Activated naive CD4-positive, alpha-beta T cell treated with anti-CD3 and anti-CD28 coated beads, Interleukin-2, amount 50 U/mL, for 24 hours (primary cell): ENCODE data around the gene RAP1B.
"Not testable (repeated sequence)": the region's sequence is repeated elsewhere in the genome, so short reads cannot be mapped to it uniquely, and the experiment has no call there.

Source experiments
- H3K27ac Mint-ChIP-seq: one replicate; pipeline ENCODE4 v1.8.0; 2021; ENCODE audit warnings: mild to moderate bottlenecking, mixed read lengths
- H3K27me3 Mint-ChIP-seq: one replicate; pipeline ENCODE4 v1.8.0; 2021; ENCODE audit warnings: mixed read lengths
- H3K36me3 Mint-ChIP-seq: one replicate; pipeline ENCODE4 v1.8.0; 2021; ENCODE audit warnings: mixed read lengths
- H3K4me1 Mint-ChIP-seq: one replicate; pipeline ENCODE4 v1.8.0; 2021; ENCODE audit warnings: mixed read lengths
- H3K4me3 Mint-ChIP-seq: one replicate; pipeline ENCODE4 v1.8.0; 2021; ENCODE audit warnings: mild to moderate bottlenecking, mixed read lengths
- H3K9me3 Mint-ChIP-seq: one replicate; pipeline ENCODE4 v1.8.0; 2021; ENCODE audit warnings: mixed read lengths

The RAP1B gene

GRCh38 chr12:68620519-68621471 is 10.1 kb downstream of the RAP1B start:
- no peaks in the 10 kb centered on the region for H3K9me3 Mint-ChIP-seq
- H3K36me3 Mint-ChIP-seq = peaks cover 11% of the 10 kb centered on the region
- peak overlapping the region; percentile 27 for H3K4me3 Mint-ChIP-seq
- H3K4me1 Mint-ChIP-seq = peaks cover 81% of the 10 kb centered on the region
- H3K27me3 Mint-ChIP-seq = no peaks in the 10 kb centered on the region
- peak overlapping the region; percentile 79 for H3K27ac Mint-ChIP-seq

GRCh38 chr12:68621472-68622081 is 10.9 kb downstream of the RAP1B start:
- Mint-ChIP-seq H3K27ac (peak overlapping the region; percentile 93), H3K9me3 (no peaks in the 10 kb centered on the region), H3K36me3 (peaks cover 18% of the 10 kb centered on the region), H3K4me3 (peak overlapping the region; percentile 70), H3K27me3 (no peaks in the 10 kb centered on the region), H3K4me1 (peaks cover 87% of the 10 kb centered on the region)

GRCh38 chr12:68622250-68622649 is 11.6 kb downstream of the RAP1B start:
- peaks cover 24% of the 10 kb centered on the region for H3K36me3 Mint-ChIP-seq
- H3K9me3 Mint-ChIP-seq = no peaks in the 10 kb centered on the region
- H3K27me3 Mint-ChIP-seq = no peaks in the 10 kb centered on the region
- peak overlapping the region; percentile 93 for H3K27ac Mint-ChIP-seq
- peaks cover 91% of the 10 kb centered on the region for H3K4me1 Mint-ChIP-seq
- peak overlapping the region; percentile 70 for H3K4me3 Mint-ChIP-seq

DNA sequence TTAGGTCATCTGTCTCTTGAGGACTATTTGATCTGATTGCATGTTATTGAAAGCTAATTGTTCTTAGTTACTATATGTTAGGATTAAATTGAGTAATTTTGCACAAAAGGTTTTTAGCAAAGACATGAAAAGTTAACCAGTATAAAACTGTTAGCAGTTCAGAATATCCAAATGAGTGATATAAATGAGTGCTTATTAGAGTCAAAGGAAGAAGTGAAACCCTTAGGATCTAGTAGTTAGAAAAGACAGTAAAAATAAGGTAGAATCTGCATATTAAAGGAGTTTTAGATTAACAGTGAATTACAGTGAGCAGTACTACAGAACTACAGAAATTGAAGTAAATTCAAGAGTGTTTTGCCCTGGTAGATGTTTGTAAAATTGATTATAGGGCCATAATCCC is 12.4 kb downstream of the RAP1B start:
- H3K36me3 Mint-ChIP-seq = peaks cover 28% of the 10 kb centered on the region
- H3K4me3 Mint-ChIP-seq = peak overlapping the region; percentile 70
- peak overlapping the region; percentile 86 for H3K27ac Mint-ChIP-seq

DNA sequence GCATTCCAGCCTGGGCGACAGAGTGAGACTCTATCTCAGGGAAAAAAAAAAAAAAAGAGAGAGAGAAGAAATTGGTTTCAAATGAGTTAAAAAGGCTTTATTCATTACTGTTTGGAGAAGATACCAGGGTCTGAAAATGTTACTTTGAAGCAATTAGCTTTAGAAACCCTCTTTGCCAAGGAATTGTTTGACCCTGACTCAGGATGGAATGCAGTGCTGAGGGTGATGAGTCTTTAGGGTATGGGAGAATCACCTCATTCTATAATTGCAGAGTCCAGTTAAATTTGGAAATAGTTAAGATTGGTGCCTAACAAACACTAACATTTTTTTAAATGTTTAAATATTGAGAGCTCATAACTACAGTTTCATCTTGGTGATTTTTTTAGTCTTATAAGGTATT is 13.3 kb downstream of the RAP1B start:
- Mint-ChIP-seq H3K27ac (peak overlapping the region; percentile 86), H3K4me1 (peaks cover 90% of the 10 kb centered on the region), H3K36me3 (peaks cover 30% of the 10 kb centered on the region), H3K4me3 (peak overlapping the region; percentile 70), H3K27me3 (no peaks in the 10 kb centered on the region), H3K9me3 (no peaks in the 10 kb centered on the region)

More for the DNA sequence above, 12.4 kb downstream of the RAP1B start:
- H3K9me3 Mint-ChIP-seq = no peaks in the 10 kb centered on the region
- peaks cover 92% of the 10 kb centered on the region for H3K4me1 Mint-ChIP-seq
- no peaks in the 10 kb centered on the region for H3K27me3 Mint-ChIP-seq

DNA sequence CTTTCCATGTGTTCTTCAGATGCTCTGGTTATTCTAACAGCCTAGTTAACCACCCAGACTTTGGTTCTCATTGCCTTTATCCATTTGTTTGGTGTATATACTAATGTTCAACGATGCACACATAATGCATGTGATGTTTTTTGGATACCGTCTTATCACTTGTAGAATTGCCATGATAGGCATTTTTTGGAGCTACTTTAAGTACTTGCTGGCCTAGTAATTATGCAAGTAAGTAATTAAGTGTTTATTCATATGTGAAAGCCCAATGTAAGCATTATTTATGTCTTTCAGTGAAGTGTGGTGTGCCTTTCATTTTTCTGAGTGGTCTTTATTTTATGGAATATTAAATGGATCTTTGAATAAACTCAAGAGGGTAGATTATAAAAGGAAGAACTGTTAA is 14.2 kb downstream of the RAP1B start:
- H3K27me3 Mint-ChIP-seq = no peaks in the 10 kb centered on the region
- H3K9me3 Mint-ChIP-seq = no peaks in the 10 kb centered on the region
- peaks cover 89% of the 10 kb centered on the region for H3K4me1 Mint-ChIP-seq
- peaks cover 31% of the 10 kb centered on the region for H3K36me3 Mint-ChIP-seq
- H3K4me3 Mint-ChIP-seq = peak overlapping the region; percentile 63
- H3K27ac Mint-ChIP-seq = peak overlapping the region; percentile 63

DNA sequence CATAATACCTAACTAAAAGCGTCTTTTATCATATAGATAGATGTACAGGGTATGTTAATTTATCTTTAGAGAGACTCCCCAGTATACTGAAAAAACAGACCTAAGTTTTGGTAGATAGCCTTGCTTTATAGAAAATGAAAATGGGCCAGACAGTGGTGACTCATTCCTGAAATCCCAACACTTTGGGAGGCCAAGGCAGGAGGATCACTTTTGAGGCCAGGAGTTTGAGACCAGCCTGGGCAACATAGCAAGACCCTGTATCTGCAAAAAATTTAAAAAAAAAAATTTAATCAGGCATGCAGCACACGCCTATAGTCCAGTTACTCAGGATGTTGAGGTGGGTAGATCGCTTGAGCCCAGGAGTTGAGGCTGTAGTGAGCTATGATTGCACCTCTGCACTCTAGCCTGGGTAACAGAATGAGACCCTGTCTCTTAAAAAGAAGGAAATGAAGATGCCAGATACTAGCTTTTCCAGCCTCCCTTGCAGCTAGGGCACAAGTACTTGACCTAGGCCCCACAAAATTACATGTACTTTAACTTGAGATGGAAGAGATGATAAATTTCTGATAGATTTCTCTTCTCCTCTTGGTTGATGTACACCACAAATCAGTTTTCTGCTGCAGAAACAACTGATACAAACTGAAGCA is 17.1 kb downstream of the RAP1B start:
- Mint-ChIP-seq H3K4me3 (no peak overlapping the region), H3K27ac (peak overlapping the region; percentile 76), H3K9me3 (no peaks in the 10 kb centered on the region), H3K27me3 (no peaks in the 10 kb centered on the region), H3K4me1 (peaks cover 86% of the 10 kb centered on the region), H3K36me3 (peaks cover 38% of the 10 kb centered on the region)

- H3K4me3 Mint-ChIP-seq = peak overlapping the region; percentile 65
- H3K9me3 Mint-ChIP-seq = no peaks in the 10 kb centered on the region
- H3K27ac Mint-ChIP-seq = peak overlapping the region; percentile 41
- H3K27me3 Mint-ChIP-seq = no peaks in the 10 kb centered on the region
- H3K4me1 Mint-ChIP-seq = peaks cover 86% of the 10 kb centered on the region
- H3K36me3 Mint-ChIP-seq = peaks cover 33% of the 10 kb centered on the region
These were observed 18.0 kb downstream of the RAP1B start for GRCh38 chr12:68628698-68629097.

DNA sequence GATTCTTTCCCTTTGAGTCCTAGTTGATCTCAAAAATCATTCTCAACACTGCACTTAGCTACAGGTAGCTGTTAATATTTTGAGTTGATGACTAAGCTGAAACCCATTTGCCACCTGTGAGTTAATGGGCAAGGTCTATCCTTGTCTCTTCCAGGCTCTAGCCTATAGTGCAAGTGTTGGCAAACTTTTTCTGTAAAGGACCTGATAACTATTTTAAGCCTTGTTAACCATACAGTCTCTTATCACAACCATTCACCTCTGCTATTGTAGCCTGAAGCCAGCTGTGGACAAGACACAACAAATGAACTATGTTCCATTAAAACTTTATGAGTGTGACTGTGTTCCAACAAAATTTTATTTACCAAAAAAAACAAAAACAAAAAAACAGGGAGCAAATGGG is 19.4 kb downstream of the RAP1B start:
- Mint-ChIP-seq H3K27ac (peak overlapping the region; percentile 61), H3K9me3 (no peaks in the 10 kb centered on the region), H3K36me3 (peaks cover 31% of the 10 kb centered on the region), H3K27me3 (no peaks in the 10 kb centered on the region), H3K4me1 (peaks cover 92% of the 10 kb centered on the region), H3K4me3 (peak overlapping the region; percentile 11)

GRCh38 chr12:68630598-68630997 is 19.9 kb downstream of the RAP1B start:
- peak overlapping the region; percentile 69 for H3K27ac Mint-ChIP-seq
- peaks cover 28% of the 10 kb centered on the region for H3K36me3 Mint-ChIP-seq
- H3K9me3 Mint-ChIP-seq = no peaks in the 10 kb centered on the region
- no peak overlapping the region for H3K4me3 Mint-ChIP-seq
- no peaks in the 10 kb centered on the region for H3K27me3 Mint-ChIP-seq
- H3K4me1 Mint-ChIP-seq = peaks cover 92% of the 10 kb centered on the region

DNA sequence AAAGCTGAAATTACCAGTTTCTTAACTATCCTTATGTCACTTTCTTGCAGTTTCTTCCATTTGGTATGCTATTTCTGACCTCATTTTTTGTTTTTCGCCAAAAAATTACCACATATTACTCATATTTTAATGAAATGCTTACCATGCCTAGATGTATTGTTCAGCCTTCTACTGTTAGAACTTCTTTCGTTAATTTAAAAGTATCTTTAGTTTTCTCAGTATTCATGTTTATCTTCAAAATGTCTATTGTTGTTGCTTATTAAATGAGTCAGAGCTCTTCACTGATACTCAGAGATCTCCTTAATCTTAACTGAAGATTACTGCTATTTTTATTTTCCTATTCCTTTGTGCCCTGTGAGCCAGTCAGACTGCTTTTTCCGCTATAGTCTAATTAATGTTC is 20.5 kb downstream of the RAP1B start:
- peak overlapping the region; percentile 69 for H3K27ac Mint-ChIP-seq
- peaks cover 24% of the 10 kb centered on the region for H3K36me3 Mint-ChIP-seq
- peak overlapping the region; percentile 9 for H3K4me3 Mint-ChIP-seq
- H3K9me3 Mint-ChIP-seq = no peaks in the 10 kb centered on the region
- no peaks in the 10 kb centered on the region for H3K27me3 Mint-ChIP-seq
- peaks cover 93% of the 10 kb centered on the region for H3K4me1 Mint-ChIP-seq

GRCh38 chr12:68632486-68632885 is 21.8 kb downstream of the RAP1B start:
- no peaks in the 10 kb centered on the region for H3K9me3 Mint-ChIP-seq
- H3K27me3 Mint-ChIP-seq = no peaks in the 10 kb centered on the region
- H3K4me3 Mint-ChIP-seq = peak overlapping the region; percentile 30
- peaks cover 91% of the 10 kb centered on the region for H3K4me1 Mint-ChIP-seq
- peaks cover 12% of the 10 kb centered on the region for H3K36me3 Mint-ChIP-seq
- H3K27ac Mint-ChIP-seq = peak overlapping the region; percentile 52

GRCh38 chr12:68633614-68634558 is 23.2 kb downstream of the RAP1B start:
- Mint-ChIP-seq H3K4me3 (peak overlapping the region; percentile 30), H3K4me1 (peaks cover 91% of the 10 kb centered on the region), H3K27ac (peak overlapping the region; percentile 79)

GRCh38 chr12:68636268-68636667 is 25.6 kb downstream of the RAP1B start:
- H3K4me1 Mint-ChIP-seq = peaks cover 92% of the 10 kb centered on the region
- peak overlapping the region; percentile 30 for H3K4me3 Mint-ChIP-seq
- peak overlapping the region; percentile 30 for H3K27ac Mint-ChIP-seq
- peaks cover 4% of the 10 kb centered on the region for H3K36me3 Mint-ChIP-seq
- no peaks in the 10 kb centered on the region for H3K9me3 Mint-ChIP-seq
- H3K27me3 Mint-ChIP-seq = no peaks in the 10 kb centered on the region

More at GRCh38 chr12:68633614-68634558, 23.2 kb downstream of the RAP1B start:
- peaks cover 9% of the 10 kb centered on the region for H3K36me3 Mint-ChIP-seq
- no peaks in the 10 kb centered on the region for H3K9me3 Mint-ChIP-seq
- no peaks in the 10 kb centered on the region for H3K27me3 Mint-ChIP-seq

DNA sequence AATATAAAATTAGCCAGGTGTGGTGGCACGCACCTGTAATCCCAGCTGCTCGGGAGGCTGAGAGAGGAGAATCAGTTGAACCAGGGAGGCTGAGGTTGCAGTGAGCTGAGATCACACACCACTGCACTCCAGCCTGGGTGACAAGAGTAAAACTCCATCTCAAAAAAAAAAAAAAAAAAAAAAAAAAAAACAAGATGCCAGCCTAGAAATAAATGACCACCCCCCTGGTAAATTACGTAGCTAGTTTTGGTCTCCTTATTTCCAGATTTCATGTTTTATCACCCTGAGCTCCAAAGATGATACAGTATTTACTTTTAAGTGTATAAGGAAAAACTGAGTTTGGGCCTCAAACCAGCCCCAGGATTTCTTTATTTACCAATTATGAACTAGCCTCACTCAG is 26.7 kb downstream of the RAP1B start:
- peak overlapping the region; percentile 81 for H3K27ac Mint-ChIP-seq
- H3K36me3 Mint-ChIP-seq, H3K4me3 Mint-ChIP-seq, H3K9me3 Mint-ChIP-seq, H3K27me3 Mint-ChIP-seq: not testable (repeated sequence)
- peaks cover 96% of the 10 kb centered on the region for H3K4me1 Mint-ChIP-seq
